Measurements from ENCODE around the gene TSFM.

DNA sequence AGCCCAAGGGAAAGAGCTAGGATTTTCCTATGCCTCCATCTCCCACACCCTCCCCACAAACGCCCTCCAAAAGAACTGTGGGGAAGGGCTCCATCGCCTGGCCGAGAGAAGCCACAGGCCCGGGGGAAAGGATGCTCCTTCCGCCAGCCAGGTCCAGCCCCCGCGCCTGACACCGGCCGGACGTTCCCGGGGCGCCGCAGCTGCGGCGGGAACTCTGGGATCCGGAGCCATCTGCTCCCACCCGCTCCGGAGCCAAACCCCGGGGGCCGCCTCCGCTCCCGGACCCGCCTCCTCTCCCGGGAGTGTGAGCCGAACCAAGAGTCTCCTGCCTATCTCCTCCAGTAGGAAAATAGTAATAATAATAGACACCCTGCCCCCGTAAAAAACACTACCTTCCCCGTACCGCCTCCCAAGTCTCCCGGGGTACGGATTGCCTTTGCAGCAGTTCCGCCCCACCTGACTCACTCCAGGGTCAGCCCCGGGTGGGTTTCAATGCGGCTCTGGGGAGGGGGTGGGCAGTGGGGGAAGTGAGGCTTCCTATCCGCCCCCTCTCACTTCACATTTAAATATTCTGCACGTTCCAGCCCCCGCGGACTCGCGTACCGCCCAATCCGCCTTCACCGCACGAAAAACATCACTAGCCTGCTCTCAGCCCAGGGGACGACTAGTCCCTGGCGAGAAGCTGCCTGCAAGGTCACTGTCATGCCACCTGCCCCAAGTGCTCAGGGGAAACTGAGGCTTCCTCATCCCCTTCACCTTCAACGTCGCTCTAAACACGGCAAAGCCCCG, 46.4 kb upstream of the TSFM start:
- TF ChIP-seq, protein P1, sequence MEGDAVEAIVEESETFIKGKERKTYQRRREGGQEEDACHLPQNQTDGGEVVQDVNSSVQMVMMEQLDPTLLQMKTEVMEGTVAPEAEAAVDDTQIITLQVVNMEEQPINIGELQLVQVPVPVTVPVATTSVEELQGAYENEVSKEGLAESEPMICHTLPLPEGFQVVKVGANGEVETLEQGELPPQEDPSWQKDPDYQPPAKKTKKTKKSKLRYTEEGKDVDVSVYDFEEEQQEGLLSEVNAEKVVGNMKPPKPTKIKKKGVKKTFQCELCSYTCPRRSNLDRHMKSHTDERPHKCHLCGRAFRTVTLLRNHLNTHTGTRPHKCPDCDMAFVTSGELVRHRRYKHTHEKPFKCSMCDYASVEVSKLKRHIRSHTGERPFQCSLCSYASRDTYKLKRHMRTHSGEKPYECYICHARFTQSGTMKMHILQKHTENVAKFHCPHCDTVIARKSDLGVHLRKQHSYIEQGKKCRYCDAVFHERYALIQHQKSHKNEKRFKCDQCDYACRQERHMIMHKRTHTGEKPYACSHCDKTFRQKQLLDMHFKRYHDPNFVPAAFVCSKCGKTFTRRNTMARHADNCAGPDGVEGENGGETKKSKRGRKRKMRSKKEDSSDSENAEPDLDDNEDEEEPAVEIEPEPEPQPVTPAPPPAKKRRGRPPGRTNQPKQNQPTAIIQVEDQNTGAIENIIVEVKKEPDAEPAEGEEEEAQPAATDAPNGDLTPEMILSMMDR (conservative IDR thresholded peaks at IDR 0.05 in 1 of 2, IDR thresholded peaks at IDR 0.05 in 1 of 2; ENCODE audit: low read depth in 1 of 2, low read length in 2 of 2): peak; percentile 19 to 45
- TF ChIP-seq EZH2 (IDR thresholded peaks at IDR 0.05; ENCODE audit: low read length, missing control alignments): no peak

Measured in fibroblast of lung (primary cell).